Ovary (tissue), 3 donors: Measurements from ENCODE around the gene TXNRD2.

Experiments
- EP300 ChIP-seq: sonication (generic); formaldehyde crosslinking; IDR thresholded peaks from one replicate; pipeline ENCODE4 v1.6.1; 2017; ENCODE audit warnings: antibody characterized with exemption
- POLR2A ChIP-seq: fragments of 450-650 bp; IDR thresholded peaks from one replicate; pipeline ENCODE4 v1.6.1; 2017; ENCODE audit warnings: antibody characterized with exemption, mild to moderate bottlenecking, moderate library complexity
- TF ChIP-seq, protein P1 (sequence below), 3 donors: fragments of 450-650 bp in 2 of 3; fragments of 200-600 bp in 1 of 3; IDR thresholded peaks; one replicate each; pipeline versions ENCODE4 v1.5.1 to v1.8.0; 2016 to 2022; ENCODE audit warnings: antibody characterized with exemption in 3 of 3, mild to moderate bottlenecking in 1 of 3
- donor health status: DM: no; HTN: no; CAD: no.

GRCh38 chr22:19959587-19960490, 18.2 kb upstream of the TXNRD2 start:
- TF ChIP-seq, protein P1, sequence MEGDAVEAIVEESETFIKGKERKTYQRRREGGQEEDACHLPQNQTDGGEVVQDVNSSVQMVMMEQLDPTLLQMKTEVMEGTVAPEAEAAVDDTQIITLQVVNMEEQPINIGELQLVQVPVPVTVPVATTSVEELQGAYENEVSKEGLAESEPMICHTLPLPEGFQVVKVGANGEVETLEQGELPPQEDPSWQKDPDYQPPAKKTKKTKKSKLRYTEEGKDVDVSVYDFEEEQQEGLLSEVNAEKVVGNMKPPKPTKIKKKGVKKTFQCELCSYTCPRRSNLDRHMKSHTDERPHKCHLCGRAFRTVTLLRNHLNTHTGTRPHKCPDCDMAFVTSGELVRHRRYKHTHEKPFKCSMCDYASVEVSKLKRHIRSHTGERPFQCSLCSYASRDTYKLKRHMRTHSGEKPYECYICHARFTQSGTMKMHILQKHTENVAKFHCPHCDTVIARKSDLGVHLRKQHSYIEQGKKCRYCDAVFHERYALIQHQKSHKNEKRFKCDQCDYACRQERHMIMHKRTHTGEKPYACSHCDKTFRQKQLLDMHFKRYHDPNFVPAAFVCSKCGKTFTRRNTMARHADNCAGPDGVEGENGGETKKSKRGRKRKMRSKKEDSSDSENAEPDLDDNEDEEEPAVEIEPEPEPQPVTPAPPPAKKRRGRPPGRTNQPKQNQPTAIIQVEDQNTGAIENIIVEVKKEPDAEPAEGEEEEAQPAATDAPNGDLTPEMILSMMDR (IDR thresholded peaks at IDR 0.05), result no peak
- TF ChIP-seq POLR2A, result no peak
- no peak for TF ChIP-seq EP300
